GM23338 (cell line): ENCODE data around the gene STT3B. TPM values are rescaled to one million over a fixed set of nuclear protein-coding genes. Genes with fewer than 3 reads are reported as not detected.

Source experiments
- ATAC-seq: fragments of 200-7000 bp; cut with Tn5 transposase; 3 replicates; pipeline ENCODE4 v1.9.1; 2020
- DNase-seq: peaks from one replicate; pipeline ENCODE4 v3.0.0-alpha.2; 2015; ENCODE audit warnings: low spot score
- H2AFZ ChIP-seq: fragments of 200-600 bp; sonication (generic); 2 replicates; pipeline ENCODE4 v1.8.0; 2016; ENCODE audit warnings: antibody characterized with exemption, mild to moderate bottlenecking, moderate library complexity
- H3F3A ChIP-seq: fragments of 200-600 bp; sonication (generic); replicated peaks from 2 replicates; pipeline ENCODE4 v1.8.0; 2017; ENCODE audit warnings: antibody characterized with exemption, mixed run types, low read depth
- H3K27ac ChIP-seq: fragments of 200-600 bp; sonication (generic); 2 replicates; pipeline ENCODE4 v1.6.1; 2016; ENCODE audit warnings: low read depth
- H3K27me3 ChIP-seq: fragments of 200-600 bp; sonication (generic); 2 replicates; pipeline ENCODE4 v1.8.0; 2016; ENCODE audit warnings: mild to moderate bottlenecking, mixed run types, moderate library complexity; ENCODE audit not compliant: insufficient read depth
- H3K36me3 ChIP-seq: fragments of 200-600 bp; sonication (generic); 2 replicates; pipeline ENCODE4 v1.8.0; 2016; ENCODE audit warnings: mild to moderate bottlenecking; ENCODE audit not compliant: insufficient read depth
- H3K4me1 ChIP-seq: fragments of 200-600 bp; sonication (generic); 2 replicates; pipeline ENCODE4 v1.8.0; 2016; ENCODE audit warnings: mild to moderate bottlenecking, moderate library complexity; ENCODE audit not compliant: insufficient read depth
- H3K4me2 ChIP-seq: fragments of 200-600 bp; sonication (generic); 2 replicates; pipeline ENCODE4 v1.7.1; 2017; ENCODE audit warnings: mixed run types
- H3K4me3 ChIP-seq: fragments of 200-600 bp; sonication (generic); 2 replicates; pipeline ENCODE4 v1.6.1; 2016; ENCODE audit warnings: mixed run types
- H3K79me2 ChIP-seq: fragments of 200-600 bp; sonication (generic); replicated peaks from 2 replicates; pipeline ENCODE4 v1.8.0; 2017; ENCODE audit warnings: mild to moderate bottlenecking; ENCODE audit not compliant: insufficient read depth
- H3K9me2 ChIP-seq: fragments of 200-600 bp; sonication (generic); 2 replicates; pipeline ENCODE4 v1.8.0; 2017; ENCODE audit not compliant: insufficient read depth
- H4K20me1 ChIP-seq: fragments of 200-600 bp; sonication (generic); replicated peaks from 2 replicates; pipeline ENCODE4 v1.8.0; 2017; ENCODE audit warnings: mild to moderate bottlenecking; ENCODE audit not compliant: insufficient read depth
- H3K27ac Mint-ChIP-seq: 2 replicates; pipeline ENCODE4 v1.8.0; 2020; ENCODE audit warnings: inconsistent platforms, mild to moderate bottlenecking, moderate library complexity, mixed read lengths
- H3K27me3 Mint-ChIP-seq: 3 replicates; pipeline ENCODE4 v1.8.0; 2022; ENCODE audit warnings: low read depth, mild to moderate bottlenecking, moderate library complexity, mixed read lengths, inconsistent platforms; ENCODE audit not compliant: insufficient read depth, poor library complexity
- H3K36me3 Mint-ChIP-seq: 3 replicates; pipeline ENCODE4 v1.8.0; 2021; ENCODE audit warnings: low read depth, mild to moderate bottlenecking, inconsistent platforms, moderate library complexity, mixed read lengths
- H3K4me1 Mint-ChIP-seq: 3 replicates; pipeline ENCODE4 v1.8.0; 2020; ENCODE audit warnings: mild to moderate bottlenecking, inconsistent platforms, mixed read lengths
- H3K4me3 Mint-ChIP-seq: 3 replicates; pipeline ENCODE4 v1.8.0; 2021; ENCODE audit warnings: moderate library complexity, mild to moderate bottlenecking, inconsistent platforms, mixed read lengths
- H3K9me3 Mint-ChIP-seq: 3 replicates; pipeline ENCODE4 v1.8.0; 2020; ENCODE audit warnings: moderate library complexity, mild to moderate bottlenecking, inconsistent platforms, mixed read lengths
- CTCF ChIP-seq, 2 experiments: fragments of 200-600 bp in 1 of 2; sonication (generic) in 1 of 2; conservative IDR thresholded peaks; 2 replicates each; pipeline versions ENCODE4 v1.5.1 to v1.6.1; 2016 to 2017; ENCODE audit warnings: antibody characterized with exemption in 2 of 2, low read depth in 2 of 2, mild to moderate bottlenecking in 2 of 2, moderate library complexity in 1 of 2
- JUNB ChIP-seq: IDR thresholded peaks from one replicate; pipeline ENCODE4 v1.6.1; 2016; ENCODE audit warnings: antibody characterized with exemption; ENCODE audit not compliant: unreplicated experiment
- ZNF331 ChIP-seq: fragments of 250-450 bp; sonication (Bioruptor Pico); IDR thresholded peaks from 2 replicates; pipeline ENCODE4 v1.5.0; 2020; ENCODE audit warnings: low read depth, mild to moderate bottlenecking, moderate library complexity
- ZNF462 ChIP-seq: fragments of 250-450 bp; sonication (Bioruptor Pico); IDR thresholded peaks from 2 replicates; pipeline ENCODE4 v1.5.0; 2020; ENCODE audit warnings: mild to moderate bottlenecking, moderate library complexity
- polyA plus RNA-seq: library from polyadenylated mRNA; unstranded; fragments of >200 nt; fragmentation: Nextera tagmentation; extraction: Ambion mirVana; gene quantifications from 2 replicates; pipeline ENCODE4 v1.2.1, GENCODE V29; 2016
- total RNA-seq: library from RNA; depleted of rRNA; stranded (reverse); fragments of >200 nt; shearing (Covaris generic); gene quantifications from 2 replicates; pipeline ENCODE4 v1.2.3, GENCODE V29; 2014

Gene STT3B
- total and polyA plus RNA-seq, 2 experiments from 2014 or later, result 44.1 to 167 TPM

- Mint-ChIP-seq H3K9me3 (no peaks in the 10 kb centered on the region), H3K27me3 (no peaks in the 10 kb centered on the region), H3K4me1 (peaks cover 31% of the 10 kb centered on the region), H3K36me3 (peaks cover 9% of the 10 kb centered on the region; the same call in 2 of the 3 replicates), H3K27ac (no peak overlapping the region), H3K4me3 (no peak overlapping the region)
- no peaks in the 10 kb centered on the region for H3K27me3 ChIP-seq
- no peak for TF ChIP-seq CTCF (conservative IDR thresholded peaks at IDR 0.05; ENCODE audit: low read depth in 2 of 2)
- H3K4me2 ChIP-seq, result no peak overlapping the region
- no peaks in the 10 kb centered on the region for H3K9me2 ChIP-seq
- H3F3A ChIP-seq, result no peaks in the 10 kb centered on the region
- 0 out of 2 replicates have a peak, but pooled peaks cover under 1% of the 10 kb centered on the region for H3K79me2 ChIP-seq
- H3K4me3 ChIP-seq, result no peak overlapping the region
- H4K20me1 ChIP-seq, result no peaks in the 10 kb centered on the region
- ATAC-seq (no peak), DNase-seq (no peak)
- H3K36me3 ChIP-seq, result peaks cover 2% of the 10 kb centered on the region; the same call in 1 of the 2 replicates
- H3K27ac ChIP-seq, result no peak overlapping the region
- H2AFZ ChIP-seq, result no peak overlapping the region
- H3K4me1 ChIP-seq, result peaks cover 38% of the 10 kb centered on the region
Observed at GRCh38 chr3:31621314-31621713, 88.6 kb downstream of the STT3B start.

GRCh38 chr3:31622636-31623288 lies 90.0 kb downstream of the STT3B start:
- Histone ChIP-seq H4K20me1 (no peaks in the 10 kb centered on the region), H3F3A (no peaks in the 10 kb centered on the region), H3K27ac (no peak overlapping the region), H3K79me2 (no peaks in the 10 kb centered on the region), H3K9me2 (no peaks in the 10 kb centered on the region), H3K4me3 (no peak overlapping the region), H2AFZ (no peak overlapping the region), H3K4me1 (peaks cover 29% of the 10 kb centered on the region), H3K27me3 (no peaks in the 10 kb centered on the region), H3K36me3 (peaks cover 7% of the 10 kb centered on the region; the same call in 1 of the 2 replicates), H3K4me2 (no peak overlapping the region)
- ATAC-seq (no peak), DNase-seq (no peak)
- H3K27ac Mint-ChIP-seq, result no peak overlapping the region
- H3K4me3 Mint-ChIP-seq, result no peak overlapping the region
- TF ChIP-seq ZNF462 (CRISPR knock-in tag), result no peak
- TF ChIP-seq JUNB, result no peak
- no peak for TF ChIP-seq ZNF331 (CRISPR knock-in tag)
- peaks cover 33% of the 10 kb centered on the region for H3K4me1 Mint-ChIP-seq
- no peaks in the 10 kb centered on the region for H3K9me3 Mint-ChIP-seq
- no peaks in the 10 kb centered on the region for H3K27me3 Mint-ChIP-seq
- peaks cover 15% of the 10 kb centered on the region; the same call in 2 of the 3 replicates for H3K36me3 Mint-ChIP-seq
